Kidney (tissue), 14 donors: ENCODE measurements around the gene RASGRF1. TPM values are rescaled to one million over a fixed set of nuclear protein-coding genes. Genes with fewer than 3 reads are reported as not detected.

Source experiments
- DNase-seq, 5 donors: peaks; one replicate each; pipeline ENCODE4 v3.0.0-alpha.2; 2013 to 2020
- FAIRE-seq: peaks from 2 replicates; lab custom pipeline; 2012; peaks lifted over from hg19 to GRCh38; lab: Jason Lieb, UNC
- H3K27ac ChIP-seq, 2 donors: one replicate each; pipeline ENCODE4 v1.7.0; 2013; ENCODE audit warnings: low read depth in 2 of 2, low read length in 2 of 2, inconsistent platforms in 1 of 2
- H3K27me3 ChIP-seq: one replicate; pipeline ENCODE4 v1.7.1; 2013; ENCODE audit warnings: low read length, inconsistent platforms; ENCODE audit not compliant: control insufficient read depth, insufficient read depth
- H3K36me3 ChIP-seq, 3 donors: one replicate each; pipeline versions ENCODE4 v1.7.0 to v1.7.1; 2013; ENCODE audit warnings: low read length in 3 of 3, control low read depth in 1 of 3, inconsistent platforms in 1 of 3; ENCODE audit not compliant: insufficient read depth in 3 of 3, control insufficient read depth in 2 of 3
- H3K4me1 ChIP-seq, 3 donors: one replicate each; pipeline versions ENCODE4 v1.7.0 to v1.7.1; 2013; ENCODE audit warnings: low read length in 3 of 3, inconsistent platforms in 1 of 3, low read depth in 1 of 3; ENCODE audit not compliant: control insufficient read depth in 2 of 3, insufficient read depth in 2 of 3
- H3K4me3 ChIP-seq, 3 donors: one replicate each; pipeline versions ENCODE4 v1.7.0 to v1.8.1; 2013; ENCODE audit warnings: low read length in 3 of 3, control low read depth in 1 of 3, inconsistent platforms in 1 of 3
- H3K9ac ChIP-seq, 3 donors: one replicate each; pipeline versions ENCODE4 v1.7.0 to v1.7.1; 2013; ENCODE audit warnings: low read length in 3 of 3, control low read depth in 1 of 3, inconsistent platforms in 1 of 3
- H3K9me3 ChIP-seq, 3 donors: one replicate each; pipeline versions ENCODE4 v1.7.0 to v1.7.1; 2013; ENCODE audit warnings: low read length in 3 of 3, control low read depth in 1 of 3, inconsistent platforms in 1 of 3; ENCODE audit not compliant: control insufficient read depth in 2 of 3, insufficient read depth in 1 of 3
- intact Hi-C: fragments of 100-400 bp; cut with DNase I; formaldehyde crosslinking; loops from one replicate; pipeline ENCODE4 v1.11.1; 2022
- polyA plus RNA-seq: library from polyadenylated mRNA; stranded (reverse); fragments of 350-450 nt; fragmentation: Illumina TruSeq; extraction: RNeasy Lipid Tissue Mini Kit (QIAGEN cat#74804); gene quantifications from one replicate; pipeline ENCODE4 v1.2.3, GENCODE V29; 2014; ENCODE audit warnings: low read depth, low replicate concordance; ENCODE audit not compliant: insufficient read depth
- total RNA-seq: library from RNA; stranded (reverse); fragmentation: NEBNext Ultra II Directional; extraction: Animal tissue kit (Norgen Biotek cat#: 25700); gene quantifications from one replicate; pipeline ENCODE4 v1.2.1, GENCODE V29; 2021
- TF ChIP-seq, protein P1 (sequence below): IDR thresholded peaks from 3 replicates; pipeline ENCODE4 v1.5.1; 2012; ENCODE audit warnings: mild to moderate bottlenecking, moderate library complexity, borderline replicate concordance; ENCODE audit not compliant: insufficient read depth; ENCODE audit errors: extremely low read depth
- donor health status: control.
- donor health status: control.
- donor health status: control.
- donor health status: control.
- donor health status: control.
- donor health status: DM: yes; HTN: yes; CAD: no.
- donor health status: Normal renal cell carcinoma (clear cell type).

The RASGRF1 gene
- total and polyA plus RNA-seq, 2 donors from 2014 or later = 0.98 to 4.2 TPM

DNA sequence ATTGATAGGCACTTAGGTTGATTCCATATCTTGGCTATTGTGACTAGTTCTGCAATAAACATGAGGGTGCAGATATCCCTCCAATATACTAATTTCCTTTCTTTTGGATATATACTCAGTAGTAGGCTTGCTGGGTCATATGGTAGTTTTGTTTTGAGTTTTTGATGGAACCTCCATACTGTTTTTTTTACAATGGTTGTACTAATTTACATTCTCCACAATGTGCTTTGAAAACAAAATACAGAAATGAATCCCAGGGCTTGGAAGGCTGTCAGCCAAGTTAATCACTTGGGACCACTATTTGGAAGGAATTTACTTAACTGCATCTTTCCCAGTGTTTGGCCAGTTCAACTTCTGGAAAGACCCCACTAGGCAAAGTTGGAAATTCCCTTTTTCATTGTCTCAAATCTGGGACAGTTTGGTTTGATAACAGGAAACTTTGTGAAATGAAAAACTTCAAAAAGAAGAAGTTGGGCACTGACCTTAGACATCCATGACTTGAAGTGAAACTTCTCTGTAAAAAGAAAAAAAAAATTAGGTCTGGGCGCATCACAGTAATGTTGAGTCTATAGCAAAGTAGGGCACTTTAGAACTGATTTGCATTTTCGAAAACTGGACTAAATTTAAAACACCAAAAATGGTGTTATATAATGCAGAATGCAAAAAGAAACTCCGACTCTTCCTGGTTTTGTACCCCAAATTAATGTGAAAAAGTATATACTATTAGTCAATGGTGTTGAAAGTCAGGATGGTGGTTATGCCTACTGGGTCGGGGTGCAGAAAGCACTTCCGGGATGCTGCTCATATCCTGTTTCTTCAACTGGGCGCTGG lies 151.7 kb downstream of the RASGRF1 start:
- no peaks in the 10 kb centered on the region for H3K9me3 ChIP-seq
- H3K27ac ChIP-seq = peak overlapping the region in 1 of 2 donors; percentile 24
- TF ChIP-seq, protein P1, sequence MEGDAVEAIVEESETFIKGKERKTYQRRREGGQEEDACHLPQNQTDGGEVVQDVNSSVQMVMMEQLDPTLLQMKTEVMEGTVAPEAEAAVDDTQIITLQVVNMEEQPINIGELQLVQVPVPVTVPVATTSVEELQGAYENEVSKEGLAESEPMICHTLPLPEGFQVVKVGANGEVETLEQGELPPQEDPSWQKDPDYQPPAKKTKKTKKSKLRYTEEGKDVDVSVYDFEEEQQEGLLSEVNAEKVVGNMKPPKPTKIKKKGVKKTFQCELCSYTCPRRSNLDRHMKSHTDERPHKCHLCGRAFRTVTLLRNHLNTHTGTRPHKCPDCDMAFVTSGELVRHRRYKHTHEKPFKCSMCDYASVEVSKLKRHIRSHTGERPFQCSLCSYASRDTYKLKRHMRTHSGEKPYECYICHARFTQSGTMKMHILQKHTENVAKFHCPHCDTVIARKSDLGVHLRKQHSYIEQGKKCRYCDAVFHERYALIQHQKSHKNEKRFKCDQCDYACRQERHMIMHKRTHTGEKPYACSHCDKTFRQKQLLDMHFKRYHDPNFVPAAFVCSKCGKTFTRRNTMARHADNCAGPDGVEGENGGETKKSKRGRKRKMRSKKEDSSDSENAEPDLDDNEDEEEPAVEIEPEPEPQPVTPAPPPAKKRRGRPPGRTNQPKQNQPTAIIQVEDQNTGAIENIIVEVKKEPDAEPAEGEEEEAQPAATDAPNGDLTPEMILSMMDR = no peak
- no peak overlapping the region for H3K4me3 ChIP-seq
- no peak for DNase-seq
- no peak for FAIRE-seq
- no peaks in the 10 kb centered on the region for H3K27me3 ChIP-seq
- H3K9ac ChIP-seq = no peak overlapping the region
- H3K4me1 ChIP-seq = peaks cover 0 to 14% (median 7%) of the 10 kb centered on the region in 3 donors
- intact Hi-C loops = no loop called here
- H3K36me3 ChIP-seq = peaks cover 0 to 16% (median 10%) of the 10 kb centered on the region in 3 donors

DNA sequence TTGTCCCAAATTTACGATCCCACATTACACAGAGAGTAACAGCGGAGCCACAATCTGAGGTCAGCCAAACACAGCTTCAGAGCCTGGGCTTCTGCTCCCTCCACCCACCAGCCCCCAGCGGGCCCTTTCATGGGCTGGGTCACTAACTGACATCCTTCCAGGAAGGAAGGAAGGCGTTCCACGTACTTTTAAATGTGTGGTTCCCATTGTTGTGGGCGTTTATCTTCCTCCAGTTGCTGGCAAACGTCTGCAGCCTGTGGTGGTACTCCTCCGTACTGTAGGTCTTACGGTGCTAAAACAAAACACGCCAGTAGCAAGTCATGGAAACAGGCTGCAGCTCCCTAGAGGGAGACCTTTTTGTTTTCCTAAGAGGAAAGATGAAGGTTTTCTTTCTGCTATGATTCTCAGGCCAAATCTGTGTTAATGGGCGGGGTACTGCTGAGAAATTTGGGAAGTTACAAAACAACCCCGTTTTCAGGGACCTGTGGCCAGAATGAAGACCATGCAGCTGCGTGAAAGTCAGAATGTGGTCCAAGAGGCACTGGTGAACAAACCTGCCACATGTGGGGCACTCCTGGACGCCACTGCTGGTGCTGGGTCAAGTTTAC lies 153.3 kb downstream of the RASGRF1 start:
- intact Hi-C loops = no loop called here
- peaks cover 0 to 30% (median 17%) of the 10 kb centered on the region in 3 donors for H3K4me1 ChIP-seq
- H3K4me3 ChIP-seq = no peak overlapping the region
- DNase-seq (peak in 2 of 5 donors; percentile 34 to 45), FAIRE-seq (no peak)
- peaks cover 0 to 29% (median 14%) of the 10 kb centered on the region in 3 donors for H3K36me3 ChIP-seq
- H3K27me3 ChIP-seq = no peaks in the 10 kb centered on the region
- TF ChIP-seq, protein P1 = no peak
- H3K9me3 ChIP-seq = no peaks in the 10 kb centered on the region
- peak overlapping the region in 1 of 2 donors; percentile 1 for H3K27ac ChIP-seq
- H3K9ac ChIP-seq = no peak overlapping the region

DNA sequence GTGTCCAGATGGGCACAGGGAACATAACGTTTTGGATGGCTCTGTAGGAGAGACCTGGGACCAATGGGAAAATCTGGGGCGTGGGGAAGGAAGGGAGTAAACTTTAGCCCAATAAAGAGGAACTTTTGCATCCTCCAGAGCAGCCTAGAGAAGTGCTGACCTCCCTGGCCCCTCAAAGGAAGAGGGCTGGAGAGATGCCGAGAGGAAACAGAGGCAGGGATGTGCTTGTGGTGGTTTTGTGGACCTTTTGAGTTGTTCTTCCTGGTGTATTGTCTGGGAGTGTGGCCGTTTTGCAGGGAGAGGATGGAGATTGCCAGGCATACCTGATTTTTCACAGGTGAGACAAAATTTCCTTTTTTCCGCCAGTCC lies 155.9 kb downstream of the RASGRF1 start:
- DNase-seq (peak in 1 of 5 donors; percentile 7), FAIRE-seq (no peak)
- Histone ChIP-seq H3K4me3 (no peak overlapping the region), H3K9ac (peak overlapping the region in 1 of 3 donors; percentile 14), H3K27ac (peak overlapping the region; percentile 69 to 94), H3K36me3 (peaks cover 0 to 45% (median 14%) of the 10 kb centered on the region in 3 donors), H3K4me1 (peaks cover 0 to 42% (median 26%) of the 10 kb centered on the region in 3 donors), H3K27me3 (no peaks in the 10 kb centered on the region), H3K9me3 (no peaks in the 10 kb centered on the region)
- TF ChIP-seq, protein P1 = no peak
- intact Hi-C loops = no loop called here
